Testis (tissue), 3 donors: ENCODE results near the gene FHOD3. TPM values are rescaled to one million over a fixed set of nuclear protein-coding genes. Genes with fewer than 3 reads are reported as not detected.

Source experiments
- DNase-seq: peaks from one replicate; pipeline ENCODE4 v3.0.0-alpha.2; 2019
- H3K27ac ChIP-seq, 2 donors: fragments of 200-600 bp; sonication (generic); one replicate each; pipeline ENCODE4 v1.5.1; 2019
- H3K27me3 ChIP-seq: fragments of 200-600 bp; sonication (generic); one replicate; pipeline ENCODE4 v1.5.1; 2019
- H3K36me3 ChIP-seq: fragments of 200-600 bp; sonication (generic); one replicate; pipeline ENCODE4 v1.5.1; 2017; ENCODE audit warnings: low read depth; ENCODE audit errors: missing control alignments
- H3K4me1 ChIP-seq: fragments of 200-600 bp; sonication (generic); one replicate; pipeline ENCODE4 v1.5.1; 2019
- H3K4me3 ChIP-seq, 2 donors: fragments of 200-600 bp; sonication (generic); one replicate each; pipeline ENCODE4 v1.5.1; 2017 to 2019
- H3K9me3 ChIP-seq: fragments of 200-600 bp; sonication (generic); one replicate; pipeline ENCODE4 v1.5.1; 2017
- CTCF ChIP-seq, 3 experiments: fragments of 450-650 bp in 2 of 3; fragments of 200-600 bp in 1 of 3; sonication (generic) in 1 of 3; IDR thresholded peaks; one replicate each; pipeline ENCODE4 v1.5.1; 2016 to 2019; ENCODE audit warnings: antibody characterized with exemption in 3 of 3, mild to moderate bottlenecking in 2 of 3, moderate library complexity in 1 of 3
- POLR2A ChIP-seq: fragments of 450-650 bp; IDR thresholded peaks from one replicate; pipeline ENCODE4 v1.6.1; 2017; ENCODE audit warnings: antibody characterized with exemption, mild to moderate bottlenecking, moderate library complexity
- WGBS, 2 donors: methylation state at CpG; one replicate each; pipeline ENCODE4 v1.1.5; 2018; 5-methylcytosine and 5-hydroxymethylcytosine counted together
- intact Hi-C: fragments of 100-400 bp; cut with DNase I; formaldehyde crosslinking; loops from one replicate; pipeline ENCODE4 v1.15.1; 2023; ENCODE audit warnings: low total_unique reads
- polyA plus RNA-seq: library from polyadenylated mRNA; stranded (reverse); fragments of 350-450 nt; fragmentation: Illumina TruSeq; extraction: RNeasy Lipid Tissue Mini Kit (QIAGEN cat#74804); gene quantifications from one replicate; pipeline ENCODE4 v1.2.3, GENCODE V29; 2014; ENCODE audit warnings: low read depth, low replicate concordance; ENCODE audit not compliant: insufficient read depth
- total RNA-seq, 2 donors: library from RNA; depleted of rRNA; stranded (reverse); fragments of >200 nt; gene quantifications; one replicate each; pipeline ENCODE4 v1.2.3, GENCODE V29; 2016

FHOD3 gene
- total and polyA plus RNA-seq, 3 donors from 2014 or later, result 6.5 to 46.8 (median 37.3) TPM

GRCh38 chr18:36590621-36591580 is 293.4 kb downstream of the FHOD3 start:
- no peaks in the 10 kb centered on the region for H3K36me3 ChIP-seq
- no peak overlapping the region for H3K27ac ChIP-seq
- intact Hi-C loops, result no loop called here

GRCh38 chr18:36592282-36592681 is 294.8 kb downstream of the FHOD3 start:
- H3K27ac ChIP-seq, result no peak overlapping the region
- H3K27me3 ChIP-seq, result no peaks in the 10 kb centered on the region
- no peaks in the 10 kb centered on the region for H3K36me3 ChIP-seq
- H3K4me3 ChIP-seq, result no peak overlapping the region
- H3K4me1 ChIP-seq, result no peaks in the 10 kb centered on the region
- H3K9me3 ChIP-seq, result no peaks in the 10 kb centered on the region
- no peak for DNase-seq
- TF ChIP-seq CTCF (IDR thresholded peaks at IDR 0.05), result no peak
- TF ChIP-seq POLR2A, result no peak
- WGBS, 2 donors, result 88 to 98% methylated on average over 5 of the region's 5 CpGs
- intact Hi-C loops, result no loop called here

More at GRCh38 chr18:36590621-36591580, 293.4 kb downstream of the FHOD3 start:
- DNase-seq, result no peak
- H3K27me3 ChIP-seq, result no peaks in the 10 kb centered on the region
- 89% methylated on average over 12 to 13 of the region's 13 CpGs for WGBS, 2 donors
- TF ChIP-seq POLR2A, result no peak
- no peak for TF ChIP-seq CTCF (IDR thresholded peaks at IDR 0.05)
- H3K9me3 ChIP-seq, result no peaks in the 10 kb centered on the region
- no peak overlapping the region for H3K4me3 ChIP-seq
- no peaks in the 10 kb centered on the region for H3K4me1 ChIP-seq

- DNase-seq, result no peak
- Histone ChIP-seq H3K9me3 (no peaks in the 10 kb centered on the region), H3K27me3 (no peaks in the 10 kb centered on the region), H3K4me3 (no peak overlapping the region), H3K27ac (no peak overlapping the region), H3K36me3 (no peaks in the 10 kb centered on the region), H3K4me1 (no peaks in the 10 kb centered on the region)
- intact Hi-C loops, result no loop called here
- TF ChIP-seq POLR2A (no peak), CTCF (IDR thresholded peaks at IDR 0.05) (no peak)
Observed at GRCh38 chr18:36593001-36593400, 295.5 kb downstream of the FHOD3 start.

GRCh38 chr18:36593641-36594040 is 296.1 kb downstream of the FHOD3 start:
- Histone ChIP-seq H3K36me3 (no peaks in the 10 kb centered on the region), H3K4me3 (no peak overlapping the region), H3K4me1 (no peaks in the 10 kb centered on the region), H3K27me3 (no peaks in the 10 kb centered on the region), H3K9me3 (no peaks in the 10 kb centered on the region), H3K27ac (no peak overlapping the region)
- WGBS, 2 donors, result 95 to 97% methylated on average over 3 to 6 of the region's 6 CpGs
- no peak for DNase-seq
- TF ChIP-seq CTCF (IDR thresholded peaks at IDR 0.05) (no peak), POLR2A (no peak)
- intact Hi-C loops, result no loop called here

- TF ChIP-seq POLR2A, result no peak
- TF ChIP-seq CTCF (IDR thresholded peaks at IDR 0.05), result no peak
- intact Hi-C loops, result no loop called here
- H3K27ac ChIP-seq, result no peak overlapping the region
- H3K36me3 ChIP-seq, result no peaks in the 10 kb centered on the region
- no peak for DNase-seq
- H3K4me1 ChIP-seq, result no peaks in the 10 kb centered on the region
- 82 to 94% methylated on average over 6 to 9 of the region's 9 CpGs for WGBS, 2 donors
- H3K27me3 ChIP-seq, result no peaks in the 10 kb centered on the region
- no peaks in the 10 kb centered on the region for H3K9me3 ChIP-seq
- H3K4me3 ChIP-seq, result no peak overlapping the region
Observed at GRCh38 chr18:36594621-36595020, 297.1 kb downstream of the FHOD3 start.
